ENCODE data around the gene CACNB2.
"Not testable (repeated sequence)": the region's sequence is repeated elsewhere in the genome, so short reads cannot be mapped to it uniquely, and the experiment has no call there.

The CACNB2 gene

DNA sequence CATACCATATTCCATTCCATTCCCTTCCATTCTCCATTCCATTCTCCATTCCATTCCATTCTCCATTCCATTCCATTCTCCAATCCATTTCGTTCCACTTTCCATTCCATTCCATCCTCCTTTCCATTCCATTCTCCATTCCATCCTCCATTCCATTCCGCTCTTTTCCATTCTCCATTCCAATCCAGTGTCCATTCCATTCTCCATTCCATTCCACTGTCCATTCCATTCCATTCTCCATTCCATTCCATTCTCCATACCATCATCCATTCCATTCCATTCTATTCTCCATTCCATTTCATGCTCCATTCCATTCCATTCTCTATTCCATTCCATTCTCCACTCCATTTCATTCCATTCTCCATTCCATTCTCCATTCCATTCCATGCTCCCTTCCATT is 430.2 kb downstream of the CACNB2 start:
- DNase-seq (ENCODE audit: low read depth in 3 of 3), result not testable (repeated sequence)

DNA sequence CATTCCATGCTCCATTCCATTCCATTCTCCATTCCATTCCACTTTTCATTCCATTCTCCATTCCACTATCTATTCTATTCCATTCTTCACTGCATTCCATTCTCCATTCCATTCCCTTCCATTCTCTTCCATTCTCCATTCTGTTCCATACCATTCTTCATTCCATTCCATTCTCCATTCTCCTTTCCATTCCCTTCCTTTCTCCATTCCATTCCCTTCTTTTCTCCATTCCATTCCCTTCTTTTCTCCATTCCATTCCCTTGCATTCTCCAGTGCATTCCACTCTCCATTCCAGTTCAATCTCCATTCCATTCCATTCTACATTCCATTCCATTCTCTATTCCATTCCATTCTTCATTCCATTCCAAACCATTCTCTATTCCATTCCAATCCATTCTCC is 430.9 kb downstream of the CACNB2 start:
- no peak for DNase-seq (ENCODE audit: low read depth in 3 of 3)

DNA sequence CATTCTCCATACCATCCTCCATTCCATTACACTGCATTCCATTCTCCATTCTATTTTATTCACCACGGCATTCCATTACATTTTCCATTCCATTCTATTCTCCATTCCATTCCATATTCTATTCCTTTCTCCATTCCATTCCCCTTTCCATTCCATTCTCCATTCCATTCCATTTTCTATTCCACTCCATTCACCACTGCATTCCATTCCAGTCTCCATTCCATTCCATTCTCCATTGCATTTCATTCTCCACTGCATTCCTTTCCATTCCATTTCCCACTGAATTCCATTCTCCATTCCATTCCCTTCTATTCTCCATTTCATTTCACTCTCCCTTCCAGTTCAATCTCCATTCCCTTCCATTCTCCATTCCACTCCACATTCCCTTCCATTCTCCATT is 431.6 kb downstream of the CACNB2 start:
- DNase-seq (ENCODE audit: low read depth in 3 of 3), result no peak

DNA sequence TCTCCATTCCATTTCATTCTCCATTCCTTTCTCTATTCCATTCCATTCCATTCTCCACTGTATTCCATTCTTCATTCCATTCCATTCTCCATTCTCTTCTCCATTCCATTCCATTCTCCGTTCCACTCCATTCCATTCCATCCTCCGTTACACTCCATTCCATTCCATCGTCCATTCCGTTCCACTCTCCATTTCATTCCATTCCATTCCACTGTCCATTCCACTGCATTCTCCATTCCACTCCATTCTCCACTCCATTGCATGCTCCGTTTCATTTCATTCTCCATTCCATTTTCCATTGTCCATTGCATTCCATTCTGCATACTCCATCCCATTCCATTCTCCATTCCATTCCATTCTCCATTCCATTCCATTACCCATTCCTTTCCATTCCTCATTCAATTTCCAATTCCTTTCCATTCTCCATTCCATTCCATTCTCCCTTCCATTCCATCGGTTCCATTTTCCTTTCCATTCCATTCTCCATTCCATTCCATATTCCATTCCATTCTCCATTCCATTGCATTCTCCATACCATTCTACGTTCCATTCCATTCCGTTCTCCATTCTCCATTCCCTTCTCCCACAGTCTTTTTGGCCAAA is 432.8 kb downstream of the CACNB2 start:
- no peak for DNase-seq (ENCODE audit: low read depth in 3 of 3)

DNA sequence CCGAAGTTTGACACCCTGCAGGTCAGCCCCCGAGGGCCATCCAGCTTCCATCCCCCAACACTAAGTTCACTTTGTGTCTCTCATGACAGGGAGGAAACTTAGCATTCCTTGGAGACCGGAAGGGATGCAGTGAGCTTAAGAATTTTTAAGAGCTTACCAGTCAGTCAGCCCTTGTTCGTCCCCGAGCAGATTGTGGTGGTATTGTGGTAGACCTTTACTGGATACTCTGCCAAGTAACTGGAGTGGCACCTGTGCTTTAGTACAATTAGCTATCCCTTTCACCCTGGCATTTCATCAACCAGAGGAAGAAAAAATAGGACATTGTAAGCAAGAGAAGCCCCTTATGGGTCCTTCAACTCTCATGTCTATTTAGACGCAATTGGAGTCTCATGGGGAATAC is 436.4 kb downstream of the CACNB2 start:
- no peak for DNase-seq (ENCODE audit: low read depth in 3 of 3)

DNA sequence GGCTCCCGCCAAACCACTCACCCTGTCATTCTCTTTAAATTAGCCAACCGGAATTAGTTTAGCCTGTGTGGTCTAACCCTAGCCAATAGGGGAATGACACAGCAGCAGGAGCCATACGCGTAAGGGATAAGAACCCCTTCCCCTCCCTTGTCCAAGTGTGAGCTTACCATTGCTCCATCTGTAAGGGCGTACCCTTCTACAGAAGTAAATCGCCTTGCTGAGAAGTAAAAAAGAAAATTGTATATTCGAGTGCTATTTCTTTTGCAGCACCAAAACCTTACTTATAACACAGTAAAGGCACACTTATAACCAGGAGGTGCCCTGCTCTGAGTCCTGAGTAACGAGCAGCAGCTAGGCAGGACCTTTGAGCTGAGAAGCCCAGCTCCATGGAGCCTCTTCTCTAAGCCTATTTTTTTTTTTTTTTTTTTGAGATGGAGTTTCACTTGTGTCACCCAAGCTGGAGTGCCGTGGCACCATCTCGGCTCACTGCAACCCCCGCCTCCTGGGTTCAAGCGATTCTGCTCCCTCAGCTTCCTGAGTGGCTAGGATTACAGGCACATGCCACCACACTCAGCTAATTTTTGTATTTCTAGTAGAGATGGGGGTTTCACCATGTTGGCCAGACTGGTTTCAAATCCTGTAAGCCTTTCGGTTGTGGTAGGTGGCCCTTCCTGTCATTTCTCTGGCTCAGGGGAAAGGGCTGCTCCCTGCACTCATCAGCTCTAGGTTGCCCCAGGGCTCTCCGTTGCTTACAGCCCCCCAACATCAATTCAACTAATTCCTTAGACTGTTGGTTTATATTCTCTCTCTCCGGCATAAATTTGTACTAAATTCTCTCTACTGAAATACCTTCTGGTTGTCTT is 437.8 kb downstream of the CACNB2 start:
- no peak for DNase-seq (ENCODE audit: low read depth in 3 of 3)

DNA sequence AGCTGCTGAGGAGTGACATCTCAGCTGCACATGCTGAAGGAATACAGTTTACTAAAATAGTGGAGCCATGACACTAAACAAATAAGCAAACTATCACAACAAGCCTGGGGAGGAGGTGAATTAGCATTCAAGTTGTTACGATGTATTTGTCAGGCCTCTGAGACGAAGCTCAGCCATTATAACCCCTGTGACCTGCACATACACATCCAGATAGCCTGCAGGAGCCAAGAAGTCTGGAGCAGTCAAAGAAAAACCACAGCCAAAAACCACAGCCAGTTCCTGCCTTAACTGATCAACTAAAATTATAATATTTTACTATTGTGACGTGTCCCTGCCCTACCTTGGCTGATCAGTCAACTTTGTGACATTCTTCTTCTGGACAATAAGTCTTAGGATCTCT is 442.6 kb downstream of the CACNB2 start:
- no peak for DNase-seq (ENCODE audit: low read depth in 3 of 3)

DNA sequence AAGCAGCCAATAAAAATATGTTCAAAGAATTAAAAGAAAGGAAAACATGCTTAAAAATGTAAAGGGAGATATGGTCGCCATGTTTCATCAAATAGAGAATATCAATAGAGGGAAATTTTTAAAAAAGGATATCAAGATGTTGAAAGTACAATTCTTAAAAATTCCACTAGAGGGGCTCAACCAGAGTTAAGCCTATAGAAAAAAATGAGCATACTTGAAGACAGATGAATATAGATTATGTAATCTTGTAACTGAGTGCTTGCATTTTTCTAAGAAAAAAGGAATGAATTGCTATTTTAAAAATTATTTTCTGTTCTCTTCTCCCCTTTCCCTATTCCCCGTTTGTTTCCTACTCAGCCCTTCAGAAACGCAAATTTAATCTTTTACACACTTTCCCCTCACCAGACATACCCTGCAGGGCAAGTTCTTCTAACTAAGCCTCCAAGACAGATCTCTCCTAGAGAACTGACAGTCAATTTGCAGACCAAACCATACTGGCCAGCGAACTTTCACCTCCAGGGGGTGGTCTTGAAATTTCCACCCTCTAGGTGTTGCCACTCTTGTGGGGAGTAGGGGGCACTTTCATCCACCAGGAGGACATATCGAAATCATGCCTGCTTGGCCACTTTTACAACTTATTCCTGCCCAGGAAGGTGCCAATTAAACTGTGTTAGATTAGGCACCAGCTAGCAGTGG is 443.5 kb downstream of the CACNB2 start:
- DNase-seq (ENCODE audit: low read depth in 3 of 3), result no peak

DNA sequence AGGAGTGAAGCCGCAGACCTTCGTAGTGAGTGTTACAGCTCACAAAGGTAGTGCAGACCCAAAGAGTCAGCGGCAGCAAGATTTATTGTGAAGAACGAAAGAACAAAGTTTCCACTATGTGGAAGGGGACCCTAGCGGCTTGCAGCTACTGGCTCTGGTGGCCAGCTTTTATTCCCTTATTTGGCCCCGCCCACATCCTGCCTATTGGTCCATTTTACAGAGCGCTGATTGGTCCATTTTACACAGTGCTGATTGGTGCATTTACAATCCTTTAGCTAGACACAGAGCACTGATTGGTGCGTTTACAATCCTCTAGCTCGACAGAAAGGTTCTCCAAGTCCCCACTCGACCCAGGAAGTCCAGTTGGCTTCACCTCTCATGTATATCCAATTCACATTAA is 446.4 kb downstream of the CACNB2 start:
- DNase-seq (ENCODE audit: low read depth in 3 of 3), result not testable (repeated sequence)

DNA sequence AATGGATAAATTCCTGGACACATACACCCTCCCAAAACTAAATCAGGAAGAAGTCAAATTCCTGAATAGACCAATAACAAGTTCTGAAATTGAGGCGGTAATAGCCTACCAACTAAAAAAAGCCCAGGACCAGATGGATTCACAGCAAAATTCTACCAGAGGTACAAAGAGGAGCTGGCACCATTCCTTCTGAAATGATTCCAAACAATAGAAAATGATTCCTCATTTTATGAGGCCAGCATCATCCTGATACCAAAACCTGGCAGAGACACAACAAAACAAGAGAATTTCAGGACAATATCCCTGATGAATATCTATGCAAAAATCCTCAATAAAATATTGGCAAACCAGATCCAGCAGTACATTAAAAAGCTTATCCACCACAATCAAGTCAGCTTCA is 450.9 kb downstream of the CACNB2 start:
- DNase-seq (ENCODE audit: low read depth in 3 of 3), result not testable (repeated sequence)
